ENCODE measurements around the gene TTI1. TPM values are rescaled to one million over a fixed set of nuclear protein-coding genes. Genes with fewer than 3 reads are reported as not detected.
A peak's percentile ranks its signal among the peaks of the same experiment; 100 is the strongest.

Gene TTI1
- polyA plus RNA-seq, 1 of the 3 experiments (the other 2 are of a cell fraction) = 15.6 TPM

DNA sequence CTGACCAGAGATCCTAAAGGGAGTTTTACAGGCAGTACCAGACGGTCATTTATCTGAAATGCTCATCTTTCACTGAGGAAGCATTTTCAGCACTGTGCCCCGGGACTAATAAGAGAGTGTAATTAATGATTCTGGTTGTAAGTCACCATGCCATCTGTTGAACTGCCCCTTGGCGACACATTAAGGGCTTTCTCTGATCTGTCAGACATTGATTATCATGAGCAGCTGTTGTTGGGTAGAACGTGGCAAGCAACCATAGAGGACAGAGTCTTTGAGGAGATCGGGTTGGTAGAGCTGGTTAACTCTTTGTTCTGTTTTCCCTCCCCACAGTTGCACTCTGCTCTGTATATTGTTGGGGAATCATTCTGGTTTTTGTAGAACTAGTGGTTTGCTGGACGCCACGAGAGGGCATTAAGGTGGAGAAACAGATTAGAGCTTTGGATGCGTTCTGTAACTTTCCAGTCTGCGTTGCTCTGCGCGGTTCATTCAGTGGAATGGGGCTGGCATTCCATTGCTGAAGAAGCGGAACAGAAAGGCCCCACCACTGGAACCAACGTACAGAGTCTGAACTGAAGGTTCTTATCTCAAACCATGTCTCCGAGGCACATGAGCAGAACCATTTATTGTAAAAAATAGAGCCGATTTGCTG is 34.6 kb upstream of the TTI1 start:
- H3K36me3 ChIP-seq (replicated peaks in 1 of 2; ENCODE audit: control insufficient read depth in 1 of 2, insufficient read depth in 2 of 2, low read length in 1 of 2) = peaks cover 83 to 94% of the 10 kb centered on the region in 2 experiments
- no peak overlapping the region for H3K9ac ChIP-seq

GRCh38 chr20:38066969-38067716 is 33.9 kb upstream of the TTI1 start:
- Histone ChIP-seq H3K79me2 (ENCODE audit: insufficient read depth) (no peaks in the 10 kb centered on the region), H3F3A (replicated peaks; ENCODE audit: insufficient read depth) (peaks cover under 1% of the 10 kb centered on the region), H3K27ac (ENCODE audit: low read depth in 2 of 2, low read length in 1 of 2) (peak overlapping the region in 1 of 2 experiments; percentile 96; a peak in 2 of 4 replicates), H3K9ac (no peak overlapping the region), H4K20me1 (ENCODE audit: insufficient read depth) (no peaks in the 10 kb centered on the region), H3K9me3 (no peaks in the 10 kb centered on the region), H3K4me1 (ENCODE audit: control insufficient read depth in 1 of 2, insufficient read depth in 2 of 2, low read depth in 1 of 2, low read length in 1 of 2) (peaks cover 0 to 20% of the 10 kb centered on the region in 2 experiments; a peak in 2 of 4 replicates), H2AFZ (ENCODE audit: low read depth) (no peak overlapping the region), H3K27me3 (ENCODE audit: insufficient read depth) (no peaks in the 10 kb centered on the region), H3K4me3 (ENCODE audit: low read depth in 2 of 2, low read length in 1 of 2) (no peak overlapping the region), H3K9me2 (no peaks in the 10 kb centered on the region), H3K36me3 (replicated peaks in 1 of 2; ENCODE audit: control insufficient read depth in 1 of 2, insufficient read depth in 2 of 2, low read length in 1 of 2) (peaks cover 81 to 91% of the 10 kb centered on the region in 2 experiments), H3K4me2 (no peak overlapping the region)
- POLR2A ChIA-PET = interaction anchor here (0.6 kb wide), 1 partner anchor 42 kb away, joined by 3 read pairs; no protein-coding TSS in a partner anchor
- CTCF ChIA-PET = interaction anchor here (0.6 to 32.1 kb wide), 18 partner anchors 9 to 503 kb away, joined by 3 to 725 read pairs (median 4); partner anchors contain the start of gene TGM2
- 82% methylated on average over 9 of the region's 9 CpGs for WGBS (ENCODE audit: low lambda C conversion rate)
- no peak for DNase-seq
- TF ChIP-seq PBX3 (IDR thresholded peaks at IDR 0.05) (no peak), FOXJ3 (CRISPR knock-in tag; IDR thresholded peaks at IDR 0.05) (0 out of 2 replicates have a peak, but pooled peaks have one; percentile 6)

More for the DNA sequence above, 34.6 kb upstream of the TTI1 start:
- ChIA-PET CTCF (interaction anchor here (0.7 to 32.1 kb wide), 19 partner anchors 8 to 503 kb away, joined by 3 to 725 read pairs (median 4); partner anchors contain the start of gene TGM2), POLR2A (interaction anchor here (0.6 kb wide), 2 partner anchors 41 to 380 kb away, joined by 3 read pairs; no protein-coding TSS in a partner anchor)
- no peaks in the 10 kb centered on the region for H3K27me3 ChIP-seq (ENCODE audit: insufficient read depth)
- peaks cover 8% of the 10 kb centered on the region for H3F3A ChIP-seq (replicated peaks; ENCODE audit: insufficient read depth)
- H3K79me2 ChIP-seq (ENCODE audit: insufficient read depth) = no peaks in the 10 kb centered on the region
- no peak overlapping the region for H2AFZ ChIP-seq (ENCODE audit: low read depth)
- H3K27ac ChIP-seq (ENCODE audit: low read depth in 2 of 2, low read length in 1 of 2) = peak overlapping the region in 1 of 2 experiments; percentile 96; a peak in 2 of 4 replicates
- H3K9me3 ChIP-seq = no peaks in the 10 kb centered on the region
- DNase-seq = peak; percentile 70
- H4K20me1 ChIP-seq (ENCODE audit: insufficient read depth) = no peaks in the 10 kb centered on the region
- H3K4me3 ChIP-seq (ENCODE audit: low read depth in 2 of 2, low read length in 1 of 2) = no peak overlapping the region
- peak; percentile 93 for TF ChIP-seq RCOR1 (IDR thresholded peaks at IDR 0.05; ENCODE audit: low read length)
- peak; percentile 71; the same call in 1 of the 2 replicates for TF ChIP-seq RFX5 (IDR thresholded peaks at IDR 0.05; ENCODE audit: low read length)
- TF ChIP-seq NFIC (IDR thresholded peaks at IDR 0.05; ENCODE audit: borderline replicate concordance) = no peak
- no peak for TF ChIP-seq USF1 (IDR thresholded peaks at IDR 0.05; ENCODE audit: borderline replicate concordance, low read depth)
- peak; percentile 36; the same call in 1 of the 2 replicates for TF ChIP-seq TCF12 (IDR thresholded peaks at IDR 0.05)
- peak; percentile 85 for TF ChIP-seq CHD2 (IDR thresholded peaks at IDR 0.05; ENCODE audit: low read length, partially characterized antibody)
- TF ChIP-seq RAD21 (IDR thresholded peaks at IDR 0.05; ENCODE audit: low read length) = no peak
- peak in 1 of 2 experiments; percentile 97; a peak in 2 of 4 replicates for TF ChIP-seq EP300 (IDR thresholded peaks at IDR 0.05; ENCODE audit: borderline replicate concordance in 1 of 2, low read depth in 1 of 2, low read length in 1 of 2)
- TF ChIP-seq GATA2 (CRISPR knock-in tag; IDR thresholded peaks at IDR 0.05) = peak; percentile 95
- TF ChIP-seq NRF1 (IDR thresholded peaks at IDR 0.05; ENCODE audit: low read depth, low read length) = no peak
- TF ChIP-seq GABPA (IDR thresholded peaks at IDR 0.05; ENCODE audit: low read depth) = no peak
- TF ChIP-seq MXI1 (IDR thresholded peaks at IDR 0.05; ENCODE audit: low read depth, low read length) = peak; percentile 89
- peaks cover 2 to 20% of the 10 kb centered on the region in 2 experiments; a peak in 2 of 4 replicates for H3K4me1 ChIP-seq (ENCODE audit: control insufficient read depth in 1 of 2, insufficient read depth in 2 of 2, low read depth in 1 of 2, low read length in 1 of 2)
- no peaks in the 10 kb centered on the region for H3K9me2 ChIP-seq
- 81% methylated on average over 15 of the region's 15 CpGs for WGBS (ENCODE audit: low lambda C conversion rate)
- no peak overlapping the region for H3K4me2 ChIP-seq
